Calu3 (cell line): ENCODE measurements around the gene TTC39C. TPM values are rescaled to one million over a fixed set of nuclear protein-coding genes. Genes with fewer than 3 reads are reported as not detected.

Experiments used
- BruUV-seq: library from RNA; stranded (reverse); fragments of 400-500 nt; replicated peaks from 2 replicates; lab custom pipeline; 2021; lab: Mats Ljungman, UMichigan
- CTCF ChIA-PET: fragments of 300-600 bp; sonication (Branson Sonifier 250); formaldehyde crosslinking; loops from one replicate; lab custom pipeline; 2022; ENCODE audit warnings: antibody characterized with exemption; lab: Charles Lee
- DNase-seq: peaks from one replicate; pipeline ENCODE4 v3.0.0; 2022
- H3K27ac Mint-ChIP-seq: one replicate; pipeline ENCODE4 v1.8.0; 2022; ENCODE audit warnings: mixed read lengths; ENCODE audit not compliant: unreplicated experiment
- H3K27me3 Mint-ChIP-seq: one replicate; pipeline ENCODE4 v1.8.0; 2022; ENCODE audit warnings: mixed read lengths; ENCODE audit not compliant: unreplicated experiment
- H3K36me3 Mint-ChIP-seq: one replicate; pipeline ENCODE4 v1.8.0; 2022; ENCODE audit warnings: mild to moderate bottlenecking, moderate library complexity, mixed read lengths; ENCODE audit not compliant: insufficient read depth, unreplicated experiment
- H3K4me1 Mint-ChIP-seq: one replicate; pipeline ENCODE4 v1.8.0; 2022; ENCODE audit warnings: mild to moderate bottlenecking, low read depth, mixed read lengths; ENCODE audit not compliant: unreplicated experiment
- H3K4me3 Mint-ChIP-seq: one replicate; pipeline ENCODE4 v1.8.0; 2022; ENCODE audit warnings: mild to moderate bottlenecking, low read depth, moderate library complexity, mixed read lengths; ENCODE audit not compliant: unreplicated experiment
- H3K9me3 Mint-ChIP-seq: one replicate; pipeline ENCODE4 v1.8.0; 2022; ENCODE audit warnings: low read depth, mixed read lengths; ENCODE audit not compliant: unreplicated experiment
- intact Hi-C: fragments of 100-400 bp; cut with micrococcal nuclease; formaldehyde crosslinking; loops from one replicate; pipeline ENCODE4 v1.10.0; 2022; ENCODE audit not compliant: unreplicated experiment
- total RNA-seq: library from RNA; stranded (reverse); gene quantifications from 2 replicates; pipeline ENCODE4 v1.2.3, GENCODE V29; 2022
- TF ChIP-seq, protein P1 (sequence below): fragments of 200-600 bp; IDR thresholded peaks from one replicate; pipeline ENCODE4 v1.8.0; 2022; ENCODE audit warnings: antibody characterized with exemption; ENCODE audit not compliant: unreplicated experiment

TTC39C gene
- total RNA-seq, 1 experiment from 2014 or later = 26.8 TPM

DNA sequence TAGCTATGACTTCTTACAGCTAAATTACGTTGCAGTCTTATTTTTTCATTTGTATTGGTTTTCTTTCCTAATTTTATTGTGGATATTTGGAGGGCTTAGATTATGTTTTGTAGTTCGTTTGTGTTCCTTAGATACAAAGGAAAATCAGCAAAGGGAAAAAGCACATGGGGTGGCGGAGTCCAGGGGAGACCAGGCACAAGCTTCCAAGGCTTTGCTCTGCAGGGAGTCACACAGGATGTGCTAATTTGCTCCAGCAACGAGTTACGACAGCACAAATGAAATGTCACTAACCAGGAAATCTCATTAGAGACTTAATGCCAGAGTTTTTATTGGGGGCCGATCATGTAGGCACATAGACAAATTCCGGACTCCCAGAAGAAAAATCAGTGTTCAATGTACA is 63.8 kb downstream of the TTC39C start:
- CTCF ChIA-PET = interaction anchor here (0.6 kb wide), 1 partner anchor 33 kb away, joined by 5 read pairs; no protein-coding TSS in a partner anchor
- no peak for DNase-seq
- Mint-ChIP-seq H3K27ac (no peak overlapping the region), H3K27me3 (no peaks in the 10 kb centered on the region), H3K36me3 (peaks cover 8% of the 10 kb centered on the region), H3K4me3 (no peak overlapping the region), H3K9me3 (no peaks in the 10 kb centered on the region), H3K4me1 (peaks cover 14% of the 10 kb centered on the region)
- TF ChIP-seq, protein P1, sequence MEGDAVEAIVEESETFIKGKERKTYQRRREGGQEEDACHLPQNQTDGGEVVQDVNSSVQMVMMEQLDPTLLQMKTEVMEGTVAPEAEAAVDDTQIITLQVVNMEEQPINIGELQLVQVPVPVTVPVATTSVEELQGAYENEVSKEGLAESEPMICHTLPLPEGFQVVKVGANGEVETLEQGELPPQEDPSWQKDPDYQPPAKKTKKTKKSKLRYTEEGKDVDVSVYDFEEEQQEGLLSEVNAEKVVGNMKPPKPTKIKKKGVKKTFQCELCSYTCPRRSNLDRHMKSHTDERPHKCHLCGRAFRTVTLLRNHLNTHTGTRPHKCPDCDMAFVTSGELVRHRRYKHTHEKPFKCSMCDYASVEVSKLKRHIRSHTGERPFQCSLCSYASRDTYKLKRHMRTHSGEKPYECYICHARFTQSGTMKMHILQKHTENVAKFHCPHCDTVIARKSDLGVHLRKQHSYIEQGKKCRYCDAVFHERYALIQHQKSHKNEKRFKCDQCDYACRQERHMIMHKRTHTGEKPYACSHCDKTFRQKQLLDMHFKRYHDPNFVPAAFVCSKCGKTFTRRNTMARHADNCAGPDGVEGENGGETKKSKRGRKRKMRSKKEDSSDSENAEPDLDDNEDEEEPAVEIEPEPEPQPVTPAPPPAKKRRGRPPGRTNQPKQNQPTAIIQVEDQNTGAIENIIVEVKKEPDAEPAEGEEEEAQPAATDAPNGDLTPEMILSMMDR = no peak
- intact Hi-C loops = loop anchor here (5.0 kb wide), 1 partner anchor 34 kb away; no protein-coding TSS in a partner anchor
- BruUV-seq = no TSS peak

- intact Hi-C loops = no loop called here
- peaks cover 7% of the 10 kb centered on the region for H3K36me3 Mint-ChIP-seq
- DNase-seq = no peak
- no peak overlapping the region for H3K4me3 Mint-ChIP-seq
- no peak overlapping the region for H3K27ac Mint-ChIP-seq
- H3K9me3 Mint-ChIP-seq = no peaks in the 10 kb centered on the region
- BruUV-seq = no TSS peak
- H3K4me1 Mint-ChIP-seq = peaks cover 10% of the 10 kb centered on the region
- CTCF ChIA-PET = no interaction called here
- TF ChIP-seq, protein P1 = no peak
- H3K27me3 Mint-ChIP-seq = no peaks in the 10 kb centered on the region
These were observed 66.3 kb downstream of the TTC39C start for GRCh38 chr18:24080861-24081260.

GRCh38 chr18:24083550-24083949 is 69.0 kb downstream of the TTC39C start:
- no peaks in the 10 kb centered on the region for H3K27me3 Mint-ChIP-seq
- H3K4me1 Mint-ChIP-seq = no peaks in the 10 kb centered on the region
- H3K4me3 Mint-ChIP-seq = no peak overlapping the region
- no peak overlapping the region for H3K27ac Mint-ChIP-seq
- CTCF ChIA-PET = no interaction called here
- DNase-seq = no peak
- H3K36me3 Mint-ChIP-seq = no peaks in the 10 kb centered on the region
- TF ChIP-seq, protein P1 = no peak
- intact Hi-C loops = no loop called here
- no TSS peak for BruUV-seq
- H3K9me3 Mint-ChIP-seq = no peaks in the 10 kb centered on the region

DNA sequence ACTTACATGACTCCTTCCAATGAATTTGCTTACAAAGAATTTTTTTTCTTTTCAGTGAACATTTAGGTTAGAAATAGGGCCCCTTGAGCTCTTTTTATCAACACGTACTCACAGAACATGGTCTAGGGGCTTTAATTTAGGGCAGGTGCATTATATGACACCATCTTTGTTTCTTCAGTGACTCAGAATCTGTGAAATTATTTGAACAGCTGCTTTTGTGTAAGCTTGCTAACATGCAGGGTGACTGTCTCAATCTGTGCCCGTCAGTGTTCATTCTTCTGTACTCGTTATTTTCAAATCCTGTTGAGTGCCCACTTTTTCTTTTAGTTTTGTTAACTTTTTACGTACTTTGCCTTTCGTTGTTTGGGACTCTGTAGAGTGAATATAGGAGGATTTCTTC is 71.5 kb downstream of the TTC39C start:
- TF ChIP-seq, protein P1 = no peak
- intact Hi-C loops = no loop called here
- Mint-ChIP-seq H3K9me3 (no peaks in the 10 kb centered on the region), H3K27me3 (no peaks in the 10 kb centered on the region), H3K36me3 (no peaks in the 10 kb centered on the region), H3K4me3 (no peak overlapping the region), H3K4me1 (no peaks in the 10 kb centered on the region), H3K27ac (no peak overlapping the region)
- BruUV-seq = no TSS peak
- CTCF ChIA-PET = no interaction called here
- DNase-seq = no peak
